K562 (cell line): ENCODE measurements around the gene DYNC1I1. TPM values are rescaled to one million over a fixed set of nuclear protein-coding genes. Genes with fewer than 3 reads are reported as not detected.

Experiments used
- ATAC-seq: fragments of 200-7000 bp; cut with Tn5 transposase; 3 replicates; pipeline ENCODE4 v1.9.1; 2020; ENCODE audit warnings: moderate library complexity
- BruUV-seq: library from RNA; stranded (reverse); fragments of 400-500 nt; replicated peaks from 2 replicates; lab custom pipeline; 2021; lab: Mats Ljungman, UMichigan
- CTCF ChIA-PET: fragments of 300-600 bp; formaldehyde crosslinking; extraction: SDS; loops from one replicate; lab custom pipeline; 2021; ENCODE audit warnings: low intra/inter-chr PET ratio; lab: Yijun Ruan, JAX
- POLR2A ChIA-PET: fragments of 300-600, 350-650 bp; sonication (Branson Sonifier 250); formaldehyde crosslinking; extraction: SDS; loops from one replicate; lab custom pipeline; 2021; ENCODE audit warnings: antibody characterized with exemption, inconsistent platforms; lab: Yijun Ruan, JAX
- DNase-seq, 4 experiments: peaks; one replicate each; pipeline versions ENCODE4 v3.0.0 to v3.0.0-alpha.2; 2011 to 2018; ENCODE audit warnings: low spot score in 3 of 4, mixed read lengths in 3 of 4; ENCODE audit errors: extremely low read depth in 1 of 4
- FAIRE-seq: peaks from 2 replicates; lab custom pipeline; 2011; peaks lifted over from hg19 to GRCh38; lab: Jason Lieb, UNC
- H2AFZ ChIP-seq: 2 replicates; pipeline ENCODE4 v1.6.0; 2011; ENCODE audit warnings: low read depth, low read length, control low read depth, inconsistent platforms
- H3K27ac ChIP-seq: fragments of 200-600 bp; 3 replicates; pipeline ENCODE4 v1.8.0; 2011; ENCODE audit warnings: low read depth, mild to moderate bottlenecking, control low read depth, inconsistent platforms, low read length, moderate library complexity, mixed read lengths; ENCODE audit errors: extremely low read depth
- H3K27me3 ChIP-seq, 2 experiments: fragments of 300-600 bp in 1 of 2; 2 replicates in 1 of 2; 3 replicates in 1 of 2; pipeline versions ENCODE4 v1.6.0 to v1.8.0; 2011; ENCODE audit warnings: inconsistent platforms in 2 of 2, low read length in 2 of 2, mild to moderate bottlenecking in 1 of 2, mixed read lengths in 1 of 2, moderate library complexity in 1 of 2; ENCODE audit not compliant: control insufficient read depth in 2 of 2, insufficient read depth in 2 of 2
- H3K36me3 ChIP-seq: fragments of 300-600 bp; 3 replicates; pipeline ENCODE4 v1.8.0; 2011; ENCODE audit warnings: mild to moderate bottlenecking, low read length, inconsistent platforms; ENCODE audit not compliant: control insufficient read depth, insufficient read depth
- H3K4me1 ChIP-seq, 2 experiments: fragments of 200-600 bp in 1 of 2; replicated peaks in 1 of 2; 2 replicates in 1 of 2; 3 replicates in 1 of 2; pipeline versions ENCODE4 v1.5.1 to v1.8.0; 2011; ENCODE audit warnings: inconsistent platforms in 2 of 2, low read length in 2 of 2, mild to moderate bottlenecking in 1 of 2, mixed read lengths in 1 of 2, moderate library complexity in 1 of 2; ENCODE audit not compliant: control insufficient read depth in 2 of 2, insufficient read depth in 2 of 2
- H3K4me2 ChIP-seq: 2 replicates; pipeline ENCODE4 v1.6.1; 2011; ENCODE audit warnings: low read length, control low read depth, inconsistent platforms, mixed read lengths; ENCODE audit not compliant: insufficient read depth
- H3K4me3 ChIP-seq: fragments of 200-600 bp; sonication (generic), shearing (Covaris generic); 2 replicates; pipeline ENCODE4 v1.5.1; 2016; ENCODE audit warnings: control low read depth, inconsistent platforms
- H3K79me2 ChIP-seq: fragments of 200-600 bp; 3 replicates; pipeline ENCODE4 v1.8.0; 2011; ENCODE audit warnings: low read length, inconsistent platforms; ENCODE audit not compliant: control insufficient read depth, insufficient read depth
- H3K9ac ChIP-seq, 2 experiments: 2 replicates each; pipeline versions ENCODE4 v1.6.0 to v1.6.1; 2011; ENCODE audit warnings: low read depth in 2 of 2, low read length in 2 of 2, control low read depth in 1 of 2, inconsistent platforms in 1 of 2, mild to moderate bottlenecking in 1 of 2, mixed read lengths in 1 of 2; ENCODE audit not compliant: insufficient read depth in 1 of 2
- H3K9me1 ChIP-seq: one replicate; pipeline ENCODE4 v1.6.0; 2011; ENCODE audit warnings: inconsistent platforms, mild to moderate bottlenecking, low read length, moderate library complexity; ENCODE audit not compliant: control insufficient read depth, insufficient read depth
- H3K9me3 ChIP-seq: replicated peaks from 2 replicates; pipeline ENCODE4 v1.5.1; 2011; ENCODE audit warnings: low read depth, low read length, inconsistent platforms; ENCODE audit not compliant: control insufficient read depth, insufficient read depth
- H4K20me1 ChIP-seq: replicated peaks from 2 replicates; pipeline ENCODE4 v1.6.1; 2011; ENCODE audit warnings: low read length, inconsistent platforms, mixed read lengths; ENCODE audit not compliant: control insufficient read depth, insufficient read depth
- BRCA1 ChIP-seq, 2 experiments: fragments of 450-650 bp in 1 of 2; sonication (generic) in 1 of 2; formaldehyde crosslinking in 1 of 2; IDR thresholded peaks; 2 replicates each; pipeline versions ENCODE4 v1.5.0 to v1.6.1; 2017 to 2020; ENCODE audit warnings: mild to moderate bottlenecking in 1 of 2, missing genetic modification reagents in 1 of 2
- CCAR2 ChIP-seq: fragments of 200-400 bp; formaldehyde crosslinking; IDR thresholded peaks from 2 replicates; pipeline ENCODE4 v1.6.1; 2017; ENCODE audit warnings: mild to moderate bottlenecking, low read depth, low read length
- CHAMP1 ChIP-seq: fragments of 450-650 bp; IDR thresholded peaks from 2 replicates; pipeline ENCODE4 v1.6.1; 2016; ENCODE audit warnings: mild to moderate bottlenecking
- HMGN3 ChIP-seq: IDR thresholded peaks from 2 replicates; pipeline ENCODE4 v1.6.1; 2011; ENCODE audit warnings: borderline replicate concordance, low read depth, mild to moderate bottlenecking, mixed read lengths, low read length; ENCODE audit not compliant: insufficient read length; ENCODE audit errors: extremely low read depth
- MAZ ChIP-seq, 2 experiments: fragments of 450-650 bp in 1 of 2; sonication (generic) in 1 of 2; formaldehyde crosslinking; IDR thresholded peaks in 1 of 2; conservative IDR thresholded peaks in 1 of 2; 2 replicates each; pipeline versions ENCODE4 v1.4.0 to v1.5.0; 2020; ENCODE audit warnings: mild to moderate bottlenecking in 1 of 2, missing genetic modification reagents in 1 of 2
- PBX2 ChIP-seq, 2 experiments: IDR thresholded peaks in 1 of 2; conservative IDR thresholded peaks in 1 of 2; 2 replicates each; pipeline ENCODE4 v1.6.1; 2016; ENCODE audit warnings: low read depth in 2 of 2, mild to moderate bottlenecking in 1 of 2, missing compliant biosample characterization in 1 of 2, missing genetic modification characterization in 1 of 2, moderate library complexity in 1 of 2
- PTRF ChIP-seq: fragments of 450-650 bp; IDR thresholded peaks from 2 replicates; pipeline ENCODE4 v1.6.1; 2016; ENCODE audit warnings: mild to moderate bottlenecking, missing genetic modification characterization, missing compliant biosample characterization
- RBM34 ChIP-seq: fragments of 200-400 bp; formaldehyde crosslinking; IDR thresholded peaks from 2 replicates; pipeline ENCODE4 v1.6.1; 2018; ENCODE audit warnings: low read length, borderline replicate concordance; ENCODE audit not compliant: insufficient read depth
- SLC30A9 ChIP-seq: fragments of 250-450 bp; sonication (Bioruptor Pico); IDR thresholded peaks from 2 replicates; pipeline ENCODE4 v1.8.0; 2022; ENCODE audit warnings: mild to moderate bottlenecking, moderate library complexity
- WGBS: fragments of 100-300 bp; shearing (Covaris generic); methylation state at CpG from one replicate; pipeline ENCODE4 v1.1.6; 2016; ENCODE audit warnings: low coverage, mixed read lengths; ENCODE audit not compliant: insufficient coverage; ENCODE audit errors: missing lambda C conversion rate; 5-methylcytosine and 5-hydroxymethylcytosine counted together
- in situ Hi-C: fragments of 300-500 bp; cut with MboI; formaldehyde crosslinking; loops from 4 replicates; pipeline ENCODE4 v1.15.0; 2018; ENCODE audit warnings: inconsistent platforms, mixed read lengths
- intact Hi-C: fragments of 100-400 bp; cut with micrococcal nuclease; formaldehyde crosslinking; loops from 2 replicates; pipeline ENCODE4 v1.14.2; 2022
- polyA plus RNA-seq, 8 experiments: library from polyadenylated mRNA; depleted of rRNA in 4 of 8; stranded (reverse) in 5 of 8; unstranded in 3 of 8; fragments of >200 nt; fragmentation: Nextera tagmentation in 2 of 8; fragmentation: Illumina TruSeq in 1 of 8; extraction: Ambion mirVana in 2 of 8; extraction: Trizol in 1 of 8; gene quantifications; 2 replicates each; pipeline versions ENCODE4 v1.2.1 to v1.2.3, GENCODE V29; 2011 to 2014; ENCODE audit warnings: inconsistent platforms in 1 of 8, missing spikeins in 1 of 8
- total RNA-seq, 7 experiments: library from RNA; depleted of rRNA in 6 of 7; stranded (reverse); fragments of >200 nt in 6 of 7; fragmentation: Illumina TruSeq in 2 of 7; extraction: Trizol in 2 of 7; gene quantifications; 2 replicates each; pipeline versions ENCODE4 v1.2.1 to v1.2.3, GENCODE V29; 2011 to 2021; ENCODE audit warnings: low replicate concordance in 1 of 7
- TF ChIP-seq, protein P1 (sequence below): fragments of 450-650 bp; IDR thresholded peaks from 2 replicates; pipeline ENCODE4 v1.6.1; 2014; ENCODE audit warnings: low read depth, mild to moderate bottlenecking, moderate library complexity, borderline replicate concordance

The DYNC1I1 gene
- total and polyA plus RNA-seq, 9 of the 15 experiments (the other 6 are each of a cell fraction or from before 2014, with no cell fraction given) = 0.22 to 1.5 (median 0.44) TPM

DNA sequence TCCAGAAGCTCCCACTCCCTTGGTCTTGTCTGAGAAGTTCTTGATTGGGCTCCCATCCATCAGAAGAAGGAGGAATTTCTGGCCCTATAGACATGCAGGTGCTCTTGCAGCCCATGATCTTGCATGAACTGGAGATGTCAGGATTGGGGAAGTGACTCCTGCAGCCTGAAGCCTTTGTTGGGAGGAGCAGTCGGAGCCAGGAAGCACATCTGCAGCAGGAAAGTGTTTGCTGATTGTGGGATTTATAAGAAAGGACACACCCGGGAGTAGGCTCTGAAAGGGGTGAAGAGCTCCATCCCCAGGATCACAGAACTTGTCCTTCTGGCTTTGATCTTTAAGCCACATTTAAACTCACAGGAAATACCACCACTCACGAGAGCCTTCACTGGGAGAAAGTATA is 185.2 kb downstream of the DYNC1I1 start:
- no peaks in the 10 kb centered on the region for H3K9me1 ChIP-seq
- CTCF ChIA-PET = no interaction called here
- no peaks in the 10 kb centered on the region for H3K4me1 ChIP-seq
- BruUV-seq = no TSS peak
- H3K79me2 ChIP-seq = no peaks in the 10 kb centered on the region
- no peaks in the 10 kb centered on the region for H4K20me1 ChIP-seq
- H3K36me3 ChIP-seq = no peaks in the 10 kb centered on the region
- no peak for ATAC-seq
- WGBS = 3% methylated on average over 3 of the region's 3 CpGs
- H3K9me3 ChIP-seq = no peaks in the 10 kb centered on the region
- no peak overlapping the region for H3K4me3 ChIP-seq
- H3K27ac ChIP-seq = no peak overlapping the region
- H2AFZ ChIP-seq = no peak overlapping the region
- DNase-seq = no peak
- peaks cover 0 to 2% of the 10 kb centered on the region in 2 experiments; a peak in 1 of 5 replicates for H3K27me3 ChIP-seq
- H3K4me2 ChIP-seq = no peak overlapping the region
- intact Hi-C loops = no loop called here
- TF ChIP-seq HMGN3 (no peak), RBM34 (no peak), PTRF (no peak), CCAR2 (no peak), SLC30A9 (CRISPR knock-in tag) (no peak), CHAMP1 (no peak), BRCA1 (IDR thresholded peaks at IDR 0.05) (no peak), BRCA1 (CRISPR knock-in tag; IDR thresholded peaks at IDR 0.05) (no peak), MAZ (CRISPR knock-in tag; conservative IDR thresholded peaks at IDR 0.05 in 1 of 2, IDR thresholded peaks at IDR 0.05 in 1 of 2) (no peak), PBX2 (CRISPR knock-in tag; IDR thresholded peaks at IDR 0.05; ENCODE audit: low read depth) (no peak), PBX2 (tag; conservative IDR thresholded peaks at IDR 0.05; ENCODE audit: low read depth) (no peak)
- TF ChIP-seq, protein P1, sequence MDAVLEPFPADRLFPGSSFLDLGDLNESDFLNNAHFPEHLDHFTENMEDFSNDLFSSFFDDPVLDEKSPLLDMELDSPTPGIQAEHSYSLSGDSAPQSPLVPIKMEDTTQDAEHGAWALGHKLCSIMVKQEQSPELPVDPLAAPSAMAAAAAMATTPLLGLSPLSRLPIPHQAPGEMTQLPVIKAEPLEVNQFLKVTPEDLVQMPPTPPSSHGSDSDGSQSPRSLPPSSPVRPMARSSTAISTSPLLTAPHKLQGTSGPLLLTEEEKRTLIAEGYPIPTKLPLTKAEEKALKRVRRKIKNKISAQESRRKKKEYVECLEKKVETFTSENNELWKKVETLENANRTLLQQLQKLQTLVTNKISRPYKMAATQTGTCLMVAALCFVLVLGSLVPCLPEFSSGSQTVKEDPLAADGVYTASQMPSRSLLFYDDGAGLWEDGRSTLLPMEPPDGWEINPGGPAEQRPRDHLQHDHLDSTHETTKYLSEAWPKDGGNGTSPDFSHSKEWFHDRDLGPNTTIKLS = no peak
- FAIRE-seq = no peak
- POLR2A ChIA-PET = no interaction called here
- H3K9ac ChIP-seq = no peak overlapping the region
- in situ Hi-C loops = no loop called here
